GM10266 (cell line): ENCODE results near the gene CYP1A2.
"Not testable (repeated sequence)": the region's sequence is repeated elsewhere in the genome, so short reads cannot be mapped to it uniquely, and the experiment has no call there.

ENCODE experiments used
- DNase-seq: peaks from one replicate; pipeline ENCODE4 v3.0.0; 2012; ENCODE audit errors: extremely low spot score
- TF ChIP-seq, protein P1 (sequence below): IDR thresholded peaks from 2 replicates; pipeline ENCODE4 v1.5.1; 2012; ENCODE audit warnings: mild to moderate bottlenecking, low read depth; ENCODE audit not compliant: control insufficient read depth, insufficient read depth; ENCODE audit errors: missing control alignments

CYP1A2 gene

DNA sequence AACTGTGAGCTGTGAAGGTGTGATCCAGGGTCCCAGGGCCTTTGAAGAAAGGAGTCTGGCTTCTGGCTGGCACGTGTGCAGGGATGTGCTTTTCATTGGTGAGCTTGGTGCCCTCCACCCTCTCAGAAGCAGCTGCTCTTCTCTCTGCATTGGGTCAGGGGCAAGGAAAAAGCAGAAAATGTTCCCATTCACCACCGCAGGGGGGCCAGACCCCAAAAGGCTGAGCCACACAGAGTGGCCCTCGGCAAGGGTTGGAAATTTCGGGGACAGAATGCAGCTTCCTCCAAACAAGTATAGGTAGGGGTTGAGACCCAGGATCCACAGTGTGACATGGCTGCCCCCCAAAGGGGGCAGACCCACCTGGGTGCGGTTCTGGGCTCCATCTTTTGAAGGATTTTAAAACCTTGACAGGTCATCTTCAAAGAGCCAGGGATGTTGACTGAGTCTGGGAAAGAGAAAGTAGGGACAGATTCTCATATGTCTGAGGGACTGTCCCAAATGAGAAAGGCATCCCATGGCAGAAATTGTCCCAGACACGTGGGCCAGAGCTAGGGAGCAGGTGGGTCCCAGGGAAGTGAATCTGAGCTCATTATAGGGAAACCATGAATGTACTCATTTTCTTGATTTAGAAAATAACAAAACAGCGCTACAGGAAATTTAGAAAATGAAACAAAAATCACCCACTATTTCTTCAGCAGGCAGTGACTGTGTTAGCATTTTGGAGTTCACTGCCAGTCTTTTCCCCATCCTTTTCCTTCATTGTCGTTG, 36.0 kb downstream of the CYP1A2 start:
- TF ChIP-seq, protein P1, sequence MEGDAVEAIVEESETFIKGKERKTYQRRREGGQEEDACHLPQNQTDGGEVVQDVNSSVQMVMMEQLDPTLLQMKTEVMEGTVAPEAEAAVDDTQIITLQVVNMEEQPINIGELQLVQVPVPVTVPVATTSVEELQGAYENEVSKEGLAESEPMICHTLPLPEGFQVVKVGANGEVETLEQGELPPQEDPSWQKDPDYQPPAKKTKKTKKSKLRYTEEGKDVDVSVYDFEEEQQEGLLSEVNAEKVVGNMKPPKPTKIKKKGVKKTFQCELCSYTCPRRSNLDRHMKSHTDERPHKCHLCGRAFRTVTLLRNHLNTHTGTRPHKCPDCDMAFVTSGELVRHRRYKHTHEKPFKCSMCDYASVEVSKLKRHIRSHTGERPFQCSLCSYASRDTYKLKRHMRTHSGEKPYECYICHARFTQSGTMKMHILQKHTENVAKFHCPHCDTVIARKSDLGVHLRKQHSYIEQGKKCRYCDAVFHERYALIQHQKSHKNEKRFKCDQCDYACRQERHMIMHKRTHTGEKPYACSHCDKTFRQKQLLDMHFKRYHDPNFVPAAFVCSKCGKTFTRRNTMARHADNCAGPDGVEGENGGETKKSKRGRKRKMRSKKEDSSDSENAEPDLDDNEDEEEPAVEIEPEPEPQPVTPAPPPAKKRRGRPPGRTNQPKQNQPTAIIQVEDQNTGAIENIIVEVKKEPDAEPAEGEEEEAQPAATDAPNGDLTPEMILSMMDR: peak; percentile 7
- no peak for DNase-seq

DNA sequence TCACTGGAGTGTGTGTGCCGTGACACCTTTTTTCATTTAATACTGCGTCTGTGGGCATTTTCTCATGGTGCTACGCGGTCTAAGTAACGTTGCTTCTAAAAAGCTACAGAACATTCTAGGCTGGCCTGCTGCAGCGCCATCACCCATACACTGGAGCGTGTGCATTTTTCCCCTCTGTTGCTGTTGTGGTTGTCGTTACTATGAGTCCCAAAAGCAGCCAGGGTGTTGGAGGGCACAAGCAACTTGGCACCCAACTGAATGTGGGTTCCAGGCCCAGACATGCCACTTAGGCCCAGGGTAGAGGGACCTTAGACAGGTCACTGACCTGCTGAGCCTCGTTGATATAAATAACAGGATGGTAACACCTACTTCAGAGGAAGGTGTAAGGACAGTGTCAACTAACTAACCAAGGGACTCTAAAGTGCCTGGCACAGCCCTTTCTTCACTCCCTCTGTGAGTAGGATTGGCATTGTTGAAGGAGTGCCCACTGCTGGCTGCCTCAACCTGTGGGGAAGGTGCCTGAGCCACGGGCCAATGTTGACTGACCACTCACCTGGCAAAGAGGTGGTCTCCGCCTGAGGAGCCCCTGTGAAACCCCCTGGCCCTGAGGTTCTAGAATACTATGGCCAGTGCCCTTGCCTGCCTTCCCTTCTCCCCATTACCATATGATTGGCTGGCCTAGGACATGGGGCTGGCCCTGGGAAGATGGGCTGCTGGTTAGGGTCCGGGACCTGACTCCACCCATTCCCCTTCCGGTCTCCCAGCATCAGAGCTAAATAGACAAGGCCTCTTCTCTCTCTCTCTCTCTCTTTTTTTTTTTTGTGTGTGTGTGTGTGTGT, 36.8 kb downstream of the CYP1A2 start:
- TF ChIP-seq, protein P1: no peak
- DNase-seq: peak; percentile 79

DNA sequence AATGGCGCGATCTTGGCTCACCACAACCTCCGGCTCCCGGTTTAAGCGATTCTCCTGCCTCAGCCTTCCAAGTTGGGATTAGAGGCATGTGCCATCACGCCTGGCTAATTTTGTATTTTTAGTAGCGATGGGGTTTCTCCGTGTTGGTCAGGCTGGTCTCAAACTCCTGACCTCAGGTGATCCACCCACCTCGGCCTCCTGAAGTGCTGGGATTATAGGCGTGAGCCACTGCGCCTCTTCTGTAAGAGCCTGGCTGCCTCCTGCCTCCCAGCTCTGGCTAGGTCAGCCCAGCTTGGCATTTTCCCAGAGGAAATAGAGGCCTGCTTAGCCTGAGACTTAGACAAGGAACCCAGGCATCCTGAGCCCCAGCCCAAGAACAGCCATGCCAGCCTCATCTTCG, 37.4 kb downstream of the CYP1A2 start:
- not testable (repeated sequence) for DNase-seq

DNA sequence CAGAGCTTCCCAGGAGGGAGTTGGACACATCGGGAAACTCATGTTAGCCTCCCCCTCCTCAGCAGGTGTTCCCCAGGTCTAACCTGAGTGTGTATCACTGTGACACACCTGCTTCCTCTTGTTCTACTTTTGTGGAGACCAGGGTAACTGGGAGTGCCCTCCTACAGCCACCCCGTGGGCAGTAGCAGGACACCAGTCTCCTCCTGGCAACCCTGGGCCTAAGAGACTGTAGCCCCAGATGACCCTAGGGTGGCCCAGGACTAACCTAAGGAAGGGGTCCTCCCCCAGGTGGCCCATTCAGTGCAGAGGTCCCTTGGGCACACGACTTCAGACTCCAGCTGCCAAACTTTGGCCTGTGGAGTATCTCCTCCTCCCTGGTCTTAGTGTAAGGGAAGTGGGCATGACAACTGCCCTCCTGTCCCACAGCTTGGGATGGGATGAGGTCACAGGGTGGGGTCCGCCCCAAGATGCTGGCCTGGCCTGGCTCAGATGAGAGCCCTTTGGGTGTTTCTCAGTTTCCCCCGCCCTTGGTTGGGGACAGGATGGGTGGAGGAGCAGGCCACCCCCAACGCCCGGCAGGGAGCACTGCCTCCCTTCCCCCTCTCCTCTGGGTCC, 38.0 kb downstream of the CYP1A2 start:
- DNase-seq: no peak
- TF ChIP-seq, protein P1: no peak

DNA sequence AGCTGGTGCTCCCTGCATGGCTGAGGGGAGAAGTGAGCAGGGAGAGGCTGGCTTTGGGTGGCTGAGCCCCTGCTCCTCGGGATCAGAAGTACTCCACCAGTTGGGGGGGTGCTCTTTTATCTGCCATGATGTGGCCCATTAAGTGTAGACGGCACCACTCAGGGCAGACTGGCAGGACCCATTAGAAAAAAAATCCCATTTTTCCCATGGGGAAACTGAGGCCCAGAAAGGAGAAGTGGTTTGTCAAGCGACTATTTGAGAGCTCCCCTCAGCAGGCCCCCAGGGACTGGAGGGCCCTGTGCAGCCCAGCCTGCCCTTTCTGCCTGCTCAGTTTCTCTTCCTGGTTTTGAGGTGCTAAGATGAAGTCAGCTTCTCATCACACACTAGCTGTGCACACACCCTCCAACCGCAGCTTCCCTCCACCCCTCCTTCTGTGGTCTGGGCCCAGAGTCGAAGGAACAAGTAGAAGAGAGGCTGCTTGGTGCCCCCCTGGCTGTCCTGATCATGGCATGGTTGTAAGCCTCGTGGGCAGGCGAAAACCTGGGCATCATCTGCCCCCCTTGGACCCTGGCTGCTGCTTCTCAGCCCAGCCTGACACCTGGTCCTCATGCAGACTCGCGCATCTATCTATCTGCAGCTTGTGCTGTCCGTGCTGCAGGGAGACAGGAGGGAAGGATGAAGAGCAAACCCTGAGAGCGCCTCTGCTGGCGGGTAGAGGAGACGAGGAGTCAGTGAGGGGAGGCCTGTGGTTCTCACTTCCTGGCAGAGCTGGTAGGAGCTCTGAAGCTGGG, 38.8 kb downstream of the CYP1A2 start:
- TF ChIP-seq, protein P1: peak; percentile 79
- DNase-seq: peak; percentile 85

DNA sequence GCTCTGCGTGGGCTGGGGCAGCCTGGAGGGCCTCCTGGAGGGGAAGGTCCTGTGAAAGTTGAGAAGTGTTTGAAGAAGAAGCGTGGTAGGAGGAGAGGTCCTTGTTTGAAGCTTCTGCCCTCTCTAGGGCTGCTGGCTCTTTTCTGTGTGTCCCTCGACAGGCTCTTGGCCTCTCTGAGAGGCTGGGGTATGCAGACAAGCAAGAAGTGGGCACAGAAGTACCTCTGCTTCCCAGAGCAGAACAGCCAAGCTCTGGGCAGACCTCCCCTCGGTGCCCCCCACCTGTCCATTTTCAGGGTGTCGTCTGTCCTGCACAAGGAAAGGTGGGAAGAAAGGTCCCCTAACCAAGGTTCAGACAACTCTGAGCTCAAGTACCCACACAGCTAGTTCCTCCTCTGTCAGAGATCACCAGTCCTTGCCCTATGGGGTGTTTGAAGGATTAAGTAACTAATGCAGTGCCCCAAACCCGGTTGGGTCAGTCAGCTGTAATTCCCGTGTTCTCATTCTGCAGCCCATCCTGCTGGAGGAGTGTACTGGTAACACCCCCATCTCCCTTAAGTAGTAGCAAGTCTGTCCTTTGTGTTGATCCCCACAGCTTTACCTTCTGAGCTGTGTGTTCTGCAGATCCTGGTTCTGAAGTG, 39.5 kb downstream of the CYP1A2 start:
- DNase-seq: no peak
- TF ChIP-seq, protein P1: no peak

DNA sequence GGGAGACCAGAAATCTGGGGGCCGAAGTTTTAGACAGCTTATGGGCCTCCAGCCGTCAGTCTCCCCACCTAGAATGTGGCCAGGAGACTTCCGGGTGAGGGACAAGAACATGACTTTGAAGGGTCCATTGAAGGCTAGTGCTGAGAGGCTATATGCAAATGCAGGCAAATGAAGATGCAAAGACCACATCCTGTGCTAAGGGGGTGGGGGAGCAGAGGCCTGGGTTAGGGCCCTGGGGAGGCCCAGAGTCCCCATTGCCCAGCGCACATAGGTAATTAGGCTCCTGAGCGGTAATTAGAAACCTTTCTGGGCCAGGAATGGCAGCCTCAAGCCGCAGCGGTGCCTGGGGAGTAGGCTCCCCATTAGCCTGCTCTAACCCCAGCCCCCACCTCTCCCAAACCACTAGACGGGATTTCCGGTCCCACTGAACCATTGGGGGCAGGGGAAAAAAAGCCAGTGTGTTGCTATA, 40.1 kb downstream of the CYP1A2 start:
- TF ChIP-seq, protein P1: no peak
- peak; percentile 73 for DNase-seq
